Glutamatergic neuron (in vitro differentiated cells): Measurements from ENCODE around the gene CAV2. TPM values are rescaled to one million over a fixed set of nuclear protein-coding genes. Genes with fewer than 3 reads are reported as not detected.

Experiments
- DNase-seq: peaks from one replicate; pipeline ENCODE4 v3.0.0; 2022
- H3K27ac Mint-ChIP-seq: one replicate; pipeline ENCODE4 v1.8.0; 2020; ENCODE audit warnings: mild to moderate bottlenecking, mixed read lengths, inconsistent platforms; ENCODE audit not compliant: unreplicated experiment
- H3K27me3 Mint-ChIP-seq: one replicate; pipeline ENCODE4 v1.8.0; 2020; ENCODE audit warnings: mild to moderate bottlenecking, moderate library complexity, mixed read lengths, inconsistent platforms; ENCODE audit not compliant: unreplicated experiment
- H3K36me3 Mint-ChIP-seq: one replicate; pipeline ENCODE4 v1.8.0; 2020; ENCODE audit warnings: mild to moderate bottlenecking, mixed read lengths, inconsistent platforms; ENCODE audit not compliant: unreplicated experiment
- H3K4me1 Mint-ChIP-seq: one replicate; pipeline ENCODE4 v1.8.0; 2020; ENCODE audit warnings: mild to moderate bottlenecking, low read depth, mixed read lengths, inconsistent platforms; ENCODE audit not compliant: unreplicated experiment
- H3K4me3 Mint-ChIP-seq: one replicate; pipeline ENCODE4 v1.8.0; 2020; ENCODE audit warnings: mild to moderate bottlenecking, mixed read lengths, inconsistent platforms; ENCODE audit not compliant: unreplicated experiment
- H3K9me3 Mint-ChIP-seq: one replicate; pipeline ENCODE4 v1.8.0; 2020; ENCODE audit warnings: mild to moderate bottlenecking, moderate library complexity, mixed read lengths, inconsistent platforms; ENCODE audit not compliant: unreplicated experiment
- CTCF ChIP-seq: fragments of 200-600 bp; sonication (generic); IDR thresholded peaks from one replicate; pipeline ENCODE4 v1.5.0; 2021; ENCODE audit not compliant: partially characterized antibody, unreplicated experiment
- total RNA-seq: library from RNA; stranded (reverse); fragmentation: NEBNext Ultra II Directional; extraction: Animal tissue kit (Norgen Biotek cat#: 25700); gene quantifications from one replicate; pipeline ENCODE4 v1.2.1, GENCODE V29; 2021; ENCODE audit not compliant: unreplicated experiment

The CAV2 gene
- total RNA-seq, 1 donor from 2014 or later, result 1.7 TPM

- Mint-ChIP-seq H3K4me3 (peak overlapping the region; percentile 94), H3K27ac (no peak overlapping the region), H3K27me3 (peaks cover 17% of the 10 kb centered on the region), H3K36me3 (no peaks in the 10 kb centered on the region), H3K4me1 (peaks cover 7% of the 10 kb centered on the region), H3K9me3 (peaks cover 3% of the 10 kb centered on the region)
- peak; percentile 83 for DNase-seq
- TF ChIP-seq CTCF, result peak; percentile 80
These were observed 26.6 kb downstream of the CAV2 start for GRCh38 chr7:116525913-116526861.

- H3K4me3 Mint-ChIP-seq, result peak overlapping the region; percentile 91
- no peak for TF ChIP-seq CTCF
- no peak overlapping the region for H3K27ac Mint-ChIP-seq
- H3K36me3 Mint-ChIP-seq, result no peaks in the 10 kb centered on the region
- no peak for DNase-seq
- peaks cover 17% of the 10 kb centered on the region for H3K27me3 Mint-ChIP-seq
- H3K9me3 Mint-ChIP-seq, result peaks cover 3% of the 10 kb centered on the region
- peaks cover 7% of the 10 kb centered on the region for H3K4me1 Mint-ChIP-seq
These were observed 27.4 kb downstream of the CAV2 start for GRCh38 chr7:116526897-116527296.

- no peaks in the 10 kb centered on the region for H3K36me3 Mint-ChIP-seq
- peaks cover 7% of the 10 kb centered on the region for H3K4me1 Mint-ChIP-seq
- no peak overlapping the region for H3K4me3 Mint-ChIP-seq
- no peak overlapping the region for H3K27ac Mint-ChIP-seq
- H3K27me3 Mint-ChIP-seq, result peaks cover 17% of the 10 kb centered on the region
- peaks cover 3% of the 10 kb centered on the region for H3K9me3 Mint-ChIP-seq
- no peak for DNase-seq
- no peak for TF ChIP-seq CTCF
These were observed 28.0 kb downstream of the CAV2 start for GRCh38 chr7:116527521-116527920.

GRCh38 chr7:116528008-116528789 is 28.7 kb downstream of the CAV2 start:
- Mint-ChIP-seq H3K4me1 (peaks cover 7% of the 10 kb centered on the region), H3K4me3 (no peak overlapping the region), H3K9me3 (peaks cover 3% of the 10 kb centered on the region), H3K36me3 (no peaks in the 10 kb centered on the region), H3K27me3 (peaks cover 16% of the 10 kb centered on the region), H3K27ac (no peak overlapping the region)
- no peak for DNase-seq
- no peak for TF ChIP-seq CTCF

- Mint-ChIP-seq H3K27me3 (peaks cover 10% of the 10 kb centered on the region), H3K36me3 (no peaks in the 10 kb centered on the region), H3K4me1 (peaks cover 7% of the 10 kb centered on the region), H3K4me3 (no peak overlapping the region), H3K27ac (no peak overlapping the region), H3K9me3 (peaks cover 3% of the 10 kb centered on the region)
- no peak for TF ChIP-seq CTCF
- no peak for DNase-seq
These were observed 29.7 kb downstream of the CAV2 start for GRCh38 chr7:116529250-116529649.
